Central memory CD8-positive, alpha-beta T cell (primary cell): Measurements from ENCODE around the gene SHC2.

ENCODE experiments used
- ATAC-seq: fragments of 150-1000 bp; cut with Tn5 transposase; replicated peaks from 2 replicates; pipeline ENCODE4 v1.10.0; 2022; ENCODE audit warnings: mild to moderate bottlenecking, moderate FRiP score, moderate number of reproducible peaks; ENCODE audit not compliant: poor library complexity, severe bottlenecking; ENCODE audit errors: extremely low read depth
- DNase-seq, 2 donors: peaks; one replicate each; pipeline ENCODE4 v3.0.0; 2021; ENCODE audit warnings: low spot score in 2 of 2
- H3K27ac Mint-ChIP-seq: one replicate; pipeline ENCODE4 v1.8.0; 2022; ENCODE audit warnings: low read depth, mild to moderate bottlenecking, moderate library complexity, mixed read lengths
- H3K27me3 Mint-ChIP-seq: one replicate; pipeline ENCODE4 v1.8.0; 2022; ENCODE audit warnings: mixed read lengths
- H3K36me3 Mint-ChIP-seq: one replicate; pipeline ENCODE4 v1.8.0; 2022; ENCODE audit warnings: mild to moderate bottlenecking, moderate library complexity, mixed read lengths; ENCODE audit not compliant: insufficient read depth
- H3K4me1 Mint-ChIP-seq: one replicate; pipeline ENCODE4 v1.8.0; 2022; ENCODE audit warnings: mixed read lengths
- H3K4me3 Mint-ChIP-seq: one replicate; pipeline ENCODE4 v1.8.0; 2022; ENCODE audit warnings: mild to moderate bottlenecking, moderate library complexity, mixed read lengths
- H3K9me3 Mint-ChIP-seq: one replicate; pipeline ENCODE4 v1.8.0; 2022; ENCODE audit warnings: mixed read lengths

SHC2 gene

GRCh38 chr19:376111-376470, 84.7 kb downstream of the SHC2 start:
- H3K4me3 Mint-ChIP-seq, result no peak overlapping the region
- H3K9me3 Mint-ChIP-seq, result no peaks in the 10 kb centered on the region
- H3K27ac Mint-ChIP-seq, result no peak overlapping the region
- peaks cover 48% of the 10 kb centered on the region for H3K27me3 Mint-ChIP-seq
- DNase-seq, result no peak
- no peak for ATAC-seq
- H3K36me3 Mint-ChIP-seq, result peaks cover 1% of the 10 kb centered on the region
- peaks cover 5% of the 10 kb centered on the region for H3K4me1 Mint-ChIP-seq

- no peak overlapping the region for H3K27ac Mint-ChIP-seq
Measured at GRCh38 chr19:375395-376110, 85.3 kb downstream of the SHC2 start.

GRCh38 chr19:374886-375235, 86.0 kb downstream of the SHC2 start:
- no peaks in the 10 kb centered on the region for H3K9me3 Mint-ChIP-seq
- no peak overlapping the region for H3K4me3 Mint-ChIP-seq
- peaks cover 1% of the 10 kb centered on the region for H3K36me3 Mint-ChIP-seq
- H3K27ac Mint-ChIP-seq, result no peak overlapping the region
- no peak for ATAC-seq
- peaks cover 44% of the 10 kb centered on the region for H3K27me3 Mint-ChIP-seq
- peaks cover 5% of the 10 kb centered on the region for H3K4me1 Mint-ChIP-seq
- DNase-seq, result no peak

More at GRCh38 chr19:375395-376110, 85.3 kb downstream of the SHC2 start:
- DNase-seq (no peak), ATAC-seq (no peak)
- Mint-ChIP-seq H3K27me3 (peaks cover 48% of the 10 kb centered on the region), H3K4me3 (no peak overlapping the region), H3K36me3 (peaks cover 1% of the 10 kb centered on the region), H3K9me3 (no peaks in the 10 kb centered on the region), H3K4me1 (peaks cover 5% of the 10 kb centered on the region)

- no peaks in the 10 kb centered on the region for H3K9me3 Mint-ChIP-seq
- peaks cover 5% of the 10 kb centered on the region for H3K4me1 Mint-ChIP-seq
- ATAC-seq (no peak), DNase-seq (no peak)
- peaks cover 49% of the 10 kb centered on the region for H3K27me3 Mint-ChIP-seq
- H3K36me3 Mint-ChIP-seq, result peaks cover 1% of the 10 kb centered on the region
- no peak overlapping the region for H3K27ac Mint-ChIP-seq
- no peak overlapping the region for H3K4me3 Mint-ChIP-seq
Measured at GRCh38 chr19:374183-374885, 86.5 kb downstream of the SHC2 start.

- H3K4me3 Mint-ChIP-seq, result no peak overlapping the region
- peaks cover 56% of the 10 kb centered on the region for H3K27me3 Mint-ChIP-seq
- ATAC-seq (no peak), DNase-seq (no peak)
- peaks cover 5% of the 10 kb centered on the region for H3K4me1 Mint-ChIP-seq
- no peak overlapping the region for H3K27ac Mint-ChIP-seq
- no peaks in the 10 kb centered on the region for H3K9me3 Mint-ChIP-seq
- H3K36me3 Mint-ChIP-seq, result peaks cover 1% of the 10 kb centered on the region
Measured at GRCh38 chr19:373391-374182, 87.2 kb downstream of the SHC2 start.

- no peaks in the 10 kb centered on the region for H3K36me3 Mint-ChIP-seq
- H3K27ac Mint-ChIP-seq, result no peak overlapping the region
- no peak overlapping the region for H3K4me3 Mint-ChIP-seq
- H3K9me3 Mint-ChIP-seq, result no peaks in the 10 kb centered on the region
- no peaks in the 10 kb centered on the region for H3K4me1 Mint-ChIP-seq
- ATAC-seq, result no peak
- H3K27me3 Mint-ChIP-seq, result peaks cover 68% of the 10 kb centered on the region
- no peak for DNase-seq
Measured at GRCh38 chr19:372306-372890, 88.4 kb downstream of the SHC2 start.

- DNase-seq (no peak), ATAC-seq (no peak)
- no peak overlapping the region for H3K27ac Mint-ChIP-seq
- H3K9me3 Mint-ChIP-seq, result no peaks in the 10 kb centered on the region
- peaks cover 76% of the 10 kb centered on the region for H3K27me3 Mint-ChIP-seq
- H3K4me1 Mint-ChIP-seq, result no peaks in the 10 kb centered on the region
- H3K36me3 Mint-ChIP-seq, result no peaks in the 10 kb centered on the region
- no peak overlapping the region for H3K4me3 Mint-ChIP-seq
Measured at GRCh38 chr19:371501-372168, 89.2 kb downstream of the SHC2 start.

- H3K27me3 Mint-ChIP-seq, result peaks cover 75% of the 10 kb centered on the region
- no peak for ATAC-seq
- no peak for DNase-seq
- H3K4me3 Mint-ChIP-seq, result no peak overlapping the region
- H3K36me3 Mint-ChIP-seq, result no peaks in the 10 kb centered on the region
- H3K27ac Mint-ChIP-seq, result no peak overlapping the region
- no peaks in the 10 kb centered on the region for H3K9me3 Mint-ChIP-seq
- no peaks in the 10 kb centered on the region for H3K4me1 Mint-ChIP-seq
Measured at GRCh38 chr19:370641-371330, 90.0 kb downstream of the SHC2 start.

GRCh38 chr19:369876-370275, 91.0 kb downstream of the SHC2 start:
- Mint-ChIP-seq H3K27ac (no peak overlapping the region), H3K9me3 (no peaks in the 10 kb centered on the region), H3K4me3 (no peak overlapping the region), H3K36me3 (no peaks in the 10 kb centered on the region), H3K4me1 (no peaks in the 10 kb centered on the region), H3K27me3 (peaks cover 72% of the 10 kb centered on the region)
- DNase-seq (no peak), ATAC-seq (no peak)

GRCh38 chr19:369256-369655, 91.6 kb downstream of the SHC2 start:
- no peak for DNase-seq
- Mint-ChIP-seq H3K36me3 (no peaks in the 10 kb centered on the region), H3K27me3 (peaks cover 71% of the 10 kb centered on the region), H3K27ac (no peak overlapping the region), H3K4me1 (no peaks in the 10 kb centered on the region), H3K4me3 (no peak overlapping the region), H3K9me3 (no peaks in the 10 kb centered on the region)
- ATAC-seq, result no peak

- peaks cover 64% of the 10 kb centered on the region for H3K27me3 Mint-ChIP-seq
- no peak for DNase-seq
- H3K9me3 Mint-ChIP-seq, result no peaks in the 10 kb centered on the region
- no peaks in the 10 kb centered on the region for H3K36me3 Mint-ChIP-seq
- H3K4me3 Mint-ChIP-seq, result no peak overlapping the region
- H3K27ac Mint-ChIP-seq, result no peak overlapping the region
- no peak for ATAC-seq
- H3K4me1 Mint-ChIP-seq, result no peaks in the 10 kb centered on the region
Measured at GRCh38 chr19:368630-369024, 92.2 kb downstream of the SHC2 start.
